ACC112 (cell line): ENCODE measurements around the gene SMTNL1.
"Not testable (repeated sequence)": the region's sequence is repeated elsewhere in the genome, so short reads cannot be mapped to it uniquely, and the experiment has no call there.

Experiments
- H2AFZ ChIP-seq: fragments of 200-600 bp; sonication (generic); one replicate; pipeline ENCODE4 v1.6.0; 2017; ENCODE audit warnings: antibody characterized with exemption, low read length; ENCODE audit not compliant: unreplicated experiment
- H3K27ac ChIP-seq: fragments of 200-600 bp; sonication (generic); 2 replicates; pipeline ENCODE4 v1.5.1; 2014; ENCODE audit warnings: low read depth, mild to moderate bottlenecking, antibody characterized with exemption, low read length, moderate library complexity
- H3K27me3 ChIP-seq: fragments of 200-600 bp; sonication (generic); 2 replicates; pipeline ENCODE4 v1.6.1; 2014; ENCODE audit warnings: mild to moderate bottlenecking, antibody characterized with exemption, low read length, moderate library complexity, mixed read lengths; ENCODE audit not compliant: insufficient read depth
- H3K36me3 ChIP-seq: fragments of 200-600 bp; sonication (generic); 2 replicates; pipeline ENCODE4 v1.6.1; 2016; ENCODE audit warnings: mild to moderate bottlenecking, antibody characterized with exemption, low read length, moderate library complexity, mixed read lengths; ENCODE audit not compliant: insufficient read depth
- H3K4me1 ChIP-seq: fragments of 200-600 bp; sonication (generic); one replicate; pipeline ENCODE4 v1.6.1; 2016; ENCODE audit warnings: low read length, mixed read lengths; ENCODE audit not compliant: insufficient read depth, unreplicated experiment, control insufficient read depth
- H3K4me3 ChIP-seq: fragments of 200-600 bp; sonication (generic); 2 replicates; pipeline ENCODE4 v1.5.1; 2014; ENCODE audit warnings: mild to moderate bottlenecking, low read depth, low read length
- H3K79me2 ChIP-seq: fragments of 200-600 bp; sonication (generic); one replicate; pipeline ENCODE4 v1.6.0; 2016; ENCODE audit warnings: low read length; ENCODE audit not compliant: control insufficient read depth, unreplicated experiment, insufficient read depth

SMTNL1 gene

GRCh38 chr11:57527056-57527631 is 10.3 kb upstream of the SMTNL1 start:
- peaks cover 16% of the 10 kb centered on the region for H3K79me2 ChIP-seq
- no peaks in the 10 kb centered on the region for H3K27me3 ChIP-seq
- no peaks in the 10 kb centered on the region for H3K36me3 ChIP-seq
- peaks cover 12% of the 10 kb centered on the region for H3K4me1 ChIP-seq
- H3K4me3 ChIP-seq = no peak overlapping the region
- H2AFZ ChIP-seq = no peak overlapping the region
- H3K27ac ChIP-seq = no peak overlapping the region

- H3K36me3 ChIP-seq = no peaks in the 10 kb centered on the region
- no peak overlapping the region for H2AFZ ChIP-seq
- no peaks in the 10 kb centered on the region for H3K27me3 ChIP-seq
- H3K4me3 ChIP-seq = no peak overlapping the region
- H3K4me1 ChIP-seq = peaks cover 12% of the 10 kb centered on the region
- H3K79me2 ChIP-seq = peaks cover 16% of the 10 kb centered on the region
- no peak overlapping the region for H3K27ac ChIP-seq
Measured at GRCh38 chr11:57529012-57529411, 8.4 kb upstream of the SMTNL1 start.

GRCh38 chr11:57530215-57530595 is 7.2 kb upstream of the SMTNL1 start:
- peaks cover 12% of the 10 kb centered on the region for H3K4me1 ChIP-seq
- H3K27me3 ChIP-seq = no peaks in the 10 kb centered on the region
- H3K79me2 ChIP-seq = peaks cover 16% of the 10 kb centered on the region
- H3K27ac ChIP-seq = peak overlapping the region; percentile 7; the same call in 1 of the 2 replicates
- H3K36me3 ChIP-seq = no peaks in the 10 kb centered on the region
- H3K4me3 ChIP-seq = peak overlapping the region; percentile 85
- peak overlapping the region; percentile 73 for H2AFZ ChIP-seq

- Histone ChIP-seq H3K4me1 (peaks cover 12% of the 10 kb centered on the region), H3K27ac (peak within 1 kb of the TSS; percentile 7; the same call in 1 of the 2 replicates), H3K4me3 (peak within 1 kb of the TSS; percentile 85), H3K79me2 (peaks cover 16% of the 10 kb centered on the region), H2AFZ (peak within 1 kb of the TSS; percentile 83), H3K36me3 (no peaks in the 10 kb centered on the region), H3K27me3 (no peaks in the 10 kb centered on the region)
Measured at GRCh38 chr11:57530596-57531507, 6.5 kb upstream of the SMTNL1 start, which contains the start of gene TIMM10. TIMM10 (minus strand) TSS chr11:57530754; CDS start chr11:57530189, 565 bp downstream.

GRCh38 chr11:57534449-57534848 is 2.9 kb upstream of the SMTNL1 start:
- not testable (repeated sequence) for H3K4me3 ChIP-seq, H3K36me3 ChIP-seq, H3K79me2 ChIP-seq, H3K27ac ChIP-seq, H2AFZ ChIP-seq, H3K27me3 ChIP-seq
- H3K4me1 ChIP-seq = peaks cover 11% of the 10 kb centered on the region

- Histone ChIP-seq H3K79me2 (no peaks in the 10 kb centered on the region), H3K27ac (no peak overlapping the region), H3K27me3 (no peaks in the 10 kb centered on the region), H2AFZ (no peak overlapping the region), H3K4me3 (no peak overlapping the region), H3K36me3 (no peaks in the 10 kb centered on the region), H3K4me1 (no peaks in the 10 kb centered on the region)
Measured at GRCh38 chr11:57539342-57539741, 1.9 kb downstream of the SMTNL1 start.

- H3K27me3 ChIP-seq = no peaks in the 10 kb centered on the region
Measured at GRCh38 chr11:57541169-57541568, 3.8 kb downstream of the SMTNL1 start.

GRCh38 chr11:57542582-57542981 is 5.2 kb downstream of the SMTNL1 start:
- no peak overlapping the region for H2AFZ ChIP-seq
- H3K79me2 ChIP-seq = no peaks in the 10 kb centered on the region
- H3K4me1 ChIP-seq = no peaks in the 10 kb centered on the region
- H3K27ac ChIP-seq = no peak overlapping the region
- 0 out of 2 replicates have a peak, but pooled peaks cover 4% of the 10 kb centered on the region for H3K36me3 ChIP-seq
- no peak overlapping the region for H3K4me3 ChIP-seq
- no peaks in the 10 kb centered on the region for H3K27me3 ChIP-seq

More at GRCh38 chr11:57541169-57541568, 3.8 kb downstream of the SMTNL1 start:
- Histone ChIP-seq H3K4me1 (no peaks in the 10 kb centered on the region), H3K27ac (no peak overlapping the region), H2AFZ (no peak overlapping the region), H3K4me3 (no peak overlapping the region), H3K36me3 (no peaks in the 10 kb centered on the region), H3K79me2 (no peaks in the 10 kb centered on the region)

- no peak overlapping the region for H2AFZ ChIP-seq
- H3K79me2 ChIP-seq = no peaks in the 10 kb centered on the region
- H3K4me3 ChIP-seq = no peak overlapping the region
- no peaks in the 10 kb centered on the region for H3K4me1 ChIP-seq
- no peaks in the 10 kb centered on the region for H3K27me3 ChIP-seq
- peaks cover 8% of the 10 kb centered on the region; the same call in 1 of the 2 replicates for H3K36me3 ChIP-seq
- H3K27ac ChIP-seq = no peak overlapping the region
Measured at GRCh38 chr11:57543593-57543992, 6.2 kb downstream of the SMTNL1 start.

GRCh38 chr11:57544566-57544965 is 7.2 kb downstream of the SMTNL1 start:
- H3K27ac ChIP-seq = no peak overlapping the region
- no peak overlapping the region for H2AFZ ChIP-seq
- no peaks in the 10 kb centered on the region for H3K79me2 ChIP-seq
- no peaks in the 10 kb centered on the region for H3K27me3 ChIP-seq
- H3K4me1 ChIP-seq = no peaks in the 10 kb centered on the region
- no peak overlapping the region for H3K4me3 ChIP-seq
- H3K36me3 ChIP-seq = peaks cover 8% of the 10 kb centered on the region; the same call in 1 of the 2 replicates
